GM12801 (cell line): Measurements from ENCODE around the gene ZNF575.

Source experiments
- TF ChIP-seq, protein P1 (sequence below): IDR thresholded peaks from one replicate; pipeline ENCODE4 v1.5.1; 2011; ENCODE audit warnings: control low read depth; ENCODE audit not compliant: insufficient read length; ENCODE audit errors: extremely low read depth

Gene ZNF575

DNA sequence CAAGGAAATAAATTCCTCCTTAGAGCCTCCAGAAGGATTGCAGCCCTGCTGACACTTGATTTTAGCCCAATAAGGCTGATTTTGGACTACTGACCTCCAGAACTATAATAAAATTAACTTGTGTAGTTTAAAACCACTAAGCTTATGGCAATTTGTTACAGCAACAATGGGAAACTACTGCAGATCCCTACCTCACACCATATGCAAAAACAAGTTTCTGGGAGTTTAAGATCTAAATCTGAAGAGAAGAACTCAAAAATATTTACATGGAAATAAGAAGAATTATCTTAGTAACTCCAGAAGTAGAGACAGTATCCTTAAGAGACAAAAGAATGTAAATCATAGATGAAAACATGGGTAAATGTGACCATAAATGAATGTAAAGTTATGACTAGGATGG lies 5.9 kb downstream of the ZNF575 start:
- TF ChIP-seq, protein P1, sequence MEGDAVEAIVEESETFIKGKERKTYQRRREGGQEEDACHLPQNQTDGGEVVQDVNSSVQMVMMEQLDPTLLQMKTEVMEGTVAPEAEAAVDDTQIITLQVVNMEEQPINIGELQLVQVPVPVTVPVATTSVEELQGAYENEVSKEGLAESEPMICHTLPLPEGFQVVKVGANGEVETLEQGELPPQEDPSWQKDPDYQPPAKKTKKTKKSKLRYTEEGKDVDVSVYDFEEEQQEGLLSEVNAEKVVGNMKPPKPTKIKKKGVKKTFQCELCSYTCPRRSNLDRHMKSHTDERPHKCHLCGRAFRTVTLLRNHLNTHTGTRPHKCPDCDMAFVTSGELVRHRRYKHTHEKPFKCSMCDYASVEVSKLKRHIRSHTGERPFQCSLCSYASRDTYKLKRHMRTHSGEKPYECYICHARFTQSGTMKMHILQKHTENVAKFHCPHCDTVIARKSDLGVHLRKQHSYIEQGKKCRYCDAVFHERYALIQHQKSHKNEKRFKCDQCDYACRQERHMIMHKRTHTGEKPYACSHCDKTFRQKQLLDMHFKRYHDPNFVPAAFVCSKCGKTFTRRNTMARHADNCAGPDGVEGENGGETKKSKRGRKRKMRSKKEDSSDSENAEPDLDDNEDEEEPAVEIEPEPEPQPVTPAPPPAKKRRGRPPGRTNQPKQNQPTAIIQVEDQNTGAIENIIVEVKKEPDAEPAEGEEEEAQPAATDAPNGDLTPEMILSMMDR, result no peak

DNA sequence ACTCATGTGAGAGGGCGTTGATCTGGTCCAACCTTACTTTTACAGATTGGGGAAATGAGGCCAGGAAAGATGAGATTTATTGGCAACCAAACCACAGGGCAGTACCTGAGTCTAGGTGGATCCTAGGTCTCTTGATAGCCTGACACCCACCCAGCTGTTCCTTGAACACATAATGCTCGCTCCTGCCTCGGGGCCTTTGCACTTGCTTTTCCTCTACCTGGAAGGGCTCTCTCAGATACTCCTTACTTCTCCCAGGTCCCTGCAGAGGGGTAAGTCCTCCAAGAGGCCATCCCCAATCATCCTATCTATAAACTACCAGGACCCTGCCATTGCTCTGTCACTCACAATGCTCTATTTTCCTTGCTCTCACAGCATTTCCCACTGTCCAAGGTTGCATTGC lies 7.4 kb downstream of the ZNF575 start:
- TF ChIP-seq, protein P1, result no peak

DNA sequence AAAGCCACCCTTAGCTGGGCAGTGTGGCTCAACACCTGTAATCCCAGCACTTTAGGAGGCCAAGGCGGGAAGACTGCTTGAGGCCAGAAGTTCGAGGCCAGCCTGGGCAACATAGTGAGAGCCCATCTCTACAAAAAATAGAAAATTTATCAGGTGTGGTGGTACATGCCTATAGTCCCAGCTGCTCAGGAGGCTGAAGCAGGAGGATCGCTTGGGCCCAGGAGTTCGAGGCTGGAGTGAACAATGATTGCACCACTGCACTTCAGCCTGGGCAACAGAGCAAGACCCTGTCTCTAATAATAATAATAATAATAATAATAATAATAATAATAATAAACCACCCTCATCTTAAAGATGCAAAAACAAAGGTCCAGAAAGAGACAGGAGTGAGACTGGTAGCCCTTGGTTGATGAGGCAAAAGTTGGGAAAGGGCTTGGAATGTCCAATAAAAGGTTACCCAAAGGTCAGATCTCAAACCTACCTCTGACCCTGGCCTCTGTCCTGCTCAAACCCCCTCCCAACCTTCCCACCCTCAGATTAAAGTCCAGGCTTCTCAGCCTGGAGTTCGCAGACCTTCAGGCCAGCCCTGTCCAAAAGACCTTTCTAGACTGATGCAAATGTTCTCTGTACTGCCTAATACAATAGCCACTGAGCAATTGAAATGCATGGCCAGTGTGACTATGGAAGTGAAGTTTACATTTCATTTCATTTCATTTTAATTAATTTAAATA lies 9.1 kb downstream of the ZNF575 start:
- TF ChIP-seq, protein P1, result no peak

DNA sequence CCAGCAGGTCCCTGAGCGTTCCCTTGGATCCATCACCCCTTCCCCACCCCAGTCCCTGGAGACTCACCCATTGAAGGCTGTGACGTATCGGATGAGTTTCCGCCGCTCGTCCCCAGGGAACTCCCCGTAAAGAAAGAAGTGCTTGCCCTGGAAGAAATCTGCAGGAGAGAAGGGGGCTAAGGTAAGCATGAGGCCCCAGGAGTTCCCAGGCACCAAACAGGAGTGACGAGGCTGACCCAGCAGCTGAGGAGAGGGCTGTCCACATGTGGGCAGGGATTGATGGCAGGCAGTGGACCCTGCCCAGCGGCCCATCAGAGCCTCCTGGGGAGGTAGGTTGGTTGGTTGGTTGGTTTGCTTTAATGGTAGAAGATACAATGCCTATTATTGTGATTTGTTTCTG lies 11.1 kb downstream of the ZNF575 start:
- TF ChIP-seq, protein P1, result no peak

DNA sequence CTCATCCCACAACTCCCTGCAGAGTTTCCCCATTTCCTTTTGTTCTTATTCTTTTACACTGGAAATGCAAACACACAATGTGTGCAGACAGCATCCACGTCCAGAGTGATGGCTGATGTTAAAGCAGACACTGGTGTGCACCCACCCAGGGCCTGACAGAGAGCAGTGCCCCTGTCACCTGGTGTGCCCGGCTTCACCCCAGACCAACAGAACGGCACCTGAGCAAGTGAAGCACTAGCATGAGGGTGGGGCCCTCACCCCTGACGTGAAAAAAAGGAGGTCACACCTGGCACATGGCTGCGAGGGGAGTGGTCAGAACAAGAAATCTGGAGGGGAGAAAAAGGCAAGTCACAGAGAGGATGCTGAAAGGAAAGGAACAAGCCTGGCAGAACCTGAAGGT lies 12.3 kb downstream of the ZNF575 start:
- TF ChIP-seq, protein P1, result no peak

DNA sequence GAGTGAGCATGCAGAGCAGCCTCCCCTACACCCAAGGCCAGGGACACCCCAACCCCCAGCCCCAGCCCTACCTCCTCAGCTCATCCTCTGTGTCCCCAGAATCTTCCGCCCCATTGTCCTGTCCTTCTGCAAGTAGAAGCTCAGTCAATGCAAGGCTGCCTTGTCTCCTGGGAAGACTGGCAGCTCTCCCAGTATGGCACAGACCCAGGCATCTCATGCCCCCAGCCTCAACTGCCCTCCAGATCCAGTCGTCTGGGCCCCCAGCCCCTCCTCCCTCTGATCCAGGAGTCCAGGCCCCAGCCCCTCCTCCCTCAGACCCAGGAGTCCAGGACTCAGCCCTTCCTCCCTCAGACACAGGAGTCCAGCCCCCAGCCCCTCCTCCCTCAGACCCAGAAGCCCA lies 13.0 kb downstream of the ZNF575 start:
- TF ChIP-seq, protein P1, result no peak

DNA sequence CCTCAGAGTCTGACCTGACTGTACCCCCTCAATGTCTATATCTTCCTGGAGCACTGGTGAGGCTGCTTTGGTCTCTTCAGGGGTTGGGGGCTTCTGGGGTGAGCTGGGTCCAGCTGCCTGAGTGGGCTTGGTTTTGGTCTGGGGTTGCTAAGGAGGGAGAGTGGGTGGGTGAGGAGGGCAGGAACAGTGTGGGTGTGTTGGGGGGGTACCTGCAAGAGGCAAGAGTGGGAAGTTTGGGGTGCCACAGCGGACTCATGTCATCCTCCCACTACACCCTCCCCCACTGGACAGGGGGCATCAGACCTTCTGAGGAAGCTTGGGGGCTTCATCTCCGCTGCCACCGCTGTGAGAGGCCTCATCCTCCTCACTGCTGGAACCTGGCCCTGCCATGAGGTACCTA lies 13.6 kb downstream of the ZNF575 start:
- TF ChIP-seq, protein P1, result no peak
